Kidney (tissue), 14 donors: Measurements from ENCODE around the gene DPM2. TPM values are rescaled to one million over a fixed set of nuclear protein-coding genes. Genes with fewer than 3 reads are reported as not detected.

Source experiments
- DNase-seq, 5 donors: peaks; one replicate each; pipeline ENCODE4 v3.0.0-alpha.2; 2013 to 2020
- FAIRE-seq: peaks from 2 replicates; lab custom pipeline; 2012; peaks lifted over from hg19 to GRCh38; lab: Jason Lieb, UNC
- H3K27ac ChIP-seq, 2 donors: one replicate each; pipeline ENCODE4 v1.7.0; 2013; ENCODE audit warnings: low read depth in 2 of 2, low read length in 2 of 2, inconsistent platforms in 1 of 2
- H3K27me3 ChIP-seq: one replicate; pipeline ENCODE4 v1.7.1; 2013; ENCODE audit warnings: low read length, inconsistent platforms; ENCODE audit not compliant: control insufficient read depth, insufficient read depth
- H3K36me3 ChIP-seq, 3 donors: one replicate each; pipeline versions ENCODE4 v1.7.0 to v1.7.1; 2013; ENCODE audit warnings: low read length in 3 of 3, control low read depth in 1 of 3, inconsistent platforms in 1 of 3; ENCODE audit not compliant: insufficient read depth in 3 of 3, control insufficient read depth in 2 of 3
- H3K4me1 ChIP-seq, 3 donors: one replicate each; pipeline versions ENCODE4 v1.7.0 to v1.7.1; 2013; ENCODE audit warnings: low read length in 3 of 3, inconsistent platforms in 1 of 3, low read depth in 1 of 3; ENCODE audit not compliant: control insufficient read depth in 2 of 3, insufficient read depth in 2 of 3
- H3K4me3 ChIP-seq, 3 donors: one replicate each; pipeline versions ENCODE4 v1.7.0 to v1.8.1; 2013; ENCODE audit warnings: low read length in 3 of 3, control low read depth in 1 of 3, inconsistent platforms in 1 of 3
- H3K9ac ChIP-seq, 3 donors: one replicate each; pipeline versions ENCODE4 v1.7.0 to v1.7.1; 2013; ENCODE audit warnings: low read length in 3 of 3, control low read depth in 1 of 3, inconsistent platforms in 1 of 3
- H3K9me3 ChIP-seq, 3 donors: one replicate each; pipeline versions ENCODE4 v1.7.0 to v1.7.1; 2013; ENCODE audit warnings: low read length in 3 of 3, control low read depth in 1 of 3, inconsistent platforms in 1 of 3; ENCODE audit not compliant: control insufficient read depth in 2 of 3, insufficient read depth in 1 of 3
- CTCF ChIP-seq: IDR thresholded peaks from 3 replicates; pipeline ENCODE4 v1.5.1; 2012; ENCODE audit warnings: mild to moderate bottlenecking, moderate library complexity, borderline replicate concordance; ENCODE audit not compliant: insufficient read depth; ENCODE audit errors: extremely low read depth
- intact Hi-C: fragments of 100-400 bp; cut with DNase I; formaldehyde crosslinking; loops from one replicate; pipeline ENCODE4 v1.11.1; 2022
- polyA plus RNA-seq: library from polyadenylated mRNA; stranded (reverse); fragments of 350-450 nt; fragmentation: Illumina TruSeq; extraction: RNeasy Lipid Tissue Mini Kit (QIAGEN cat#74804); gene quantifications from one replicate; pipeline ENCODE4 v1.2.3, GENCODE V29; 2014; ENCODE audit warnings: low read depth, low replicate concordance; ENCODE audit not compliant: insufficient read depth
- total RNA-seq: library from RNA; stranded (reverse); fragmentation: NEBNext Ultra II Directional; extraction: Animal tissue kit (Norgen Biotek cat#: 25700); gene quantifications from one replicate; pipeline ENCODE4 v1.2.1, GENCODE V29; 2021
- donor health status: control.
- donor health status: control.
- donor health status: control.
- donor health status: control.
- donor health status: control.
- donor health status: DM: yes; HTN: yes; CAD: no.
- donor health status: Normal renal cell carcinoma (clear cell type).

Gene DPM2
- total and polyA plus RNA-seq, 2 donors from 2014 or later: 42.8 to 70.0 TPM

GRCh38 chr9:127953768-127954505 is 16.3 kb upstream of the DPM2 start:
- Histone ChIP-seq H3K27me3 (no peaks in the 10 kb centered on the region), H3K9ac (no peak overlapping the region), H3K9me3 (no peaks in the 10 kb centered on the region), H3K36me3 (peaks cover 0 to 4% (median 0%) of the 10 kb centered on the region in 3 donors), H3K4me3 (no peak overlapping the region), H3K4me1 (peaks cover 0 to 30% (median 22%) of the 10 kb centered on the region in 3 donors), H3K27ac (no peak overlapping the region)
- no peak for TF ChIP-seq CTCF
- intact Hi-C loops: no loop called here
- DNase-seq: peak in 1 of 5 donors; percentile 73
- no peak for FAIRE-seq

GRCh38 chr9:127953154-127953553 is 15.5 kb upstream of the DPM2 start:
- DNase-seq (no peak), FAIRE-seq (no peak)
- no peak for TF ChIP-seq CTCF
- no peaks in the 10 kb centered on the region for H3K27me3 ChIP-seq
- H3K4me3 ChIP-seq: no peak overlapping the region
- intact Hi-C loops: no loop called here
- H3K27ac ChIP-seq: no peak overlapping the region
- no peak overlapping the region for H3K9ac ChIP-seq
- no peaks in the 10 kb centered on the region for H3K9me3 ChIP-seq
- H3K36me3 ChIP-seq: peaks cover 0 to 7% (median 0%) of the 10 kb centered on the region in 3 donors
- H3K4me1 ChIP-seq: peaks cover 0 to 30% (median 22%) of the 10 kb centered on the region in 3 donors

- Histone ChIP-seq H3K9me3 (no peaks in the 10 kb centered on the region), H3K36me3 (peaks cover 0 to 7% (median 2%) of the 10 kb centered on the region in 3 donors), H3K4me1 (peaks cover 0 to 30% (median 19%) of the 10 kb centered on the region in 3 donors), H3K27ac (no peak overlapping the region), H3K4me3 (no peak overlapping the region), H3K27me3 (no peaks in the 10 kb centered on the region), H3K9ac (no peak overlapping the region)
- intact Hi-C loops: no loop called here
- DNase-seq: no peak
- no peak for TF ChIP-seq CTCF
- no peak for FAIRE-seq
Measured at GRCh38 chr9:127950513-127951289, 13.0 kb upstream of the DPM2 start.
